Vagina (tissue), 2 donors: ENCODE results near the gene SCMH1. TPM values are rescaled to one million over a fixed set of nuclear protein-coding genes. Genes with fewer than 3 reads are reported as not detected.

Experiments used
- DNase-seq, 2 donors: peaks; one replicate each; pipeline ENCODE4 v3.0.0-alpha.2; 2017; ENCODE audit errors: extremely low spot score in 2 of 2
- H3K27ac ChIP-seq: fragments of 200-600 bp; sonication (generic); one replicate; pipeline ENCODE4 v1.5.1; 2019
- H3K27me3 ChIP-seq: fragments of 200-600 bp; sonication (generic); one replicate; pipeline ENCODE4 v1.5.1; 2019
- H3K36me3 ChIP-seq, 2 donors: fragments of 200-600 bp; sonication (generic); one replicate each; pipeline ENCODE4 v1.5.1; 2017 to 2019
- H3K4me1 ChIP-seq: fragments of 200-600 bp; sonication (generic); one replicate; pipeline ENCODE4 v1.5.1; 2019
- H3K4me3 ChIP-seq, 2 donors: fragments of 200-600 bp; sonication (generic); 1 replicate in 1 of 2; 2 replicates in 1 of 2; pipeline ENCODE4 v1.5.1; 2016 to 2019
- H3K9me3 ChIP-seq: fragments of 200-600 bp; sonication (generic); one replicate; pipeline ENCODE4 v1.5.1; 2019
- POLR2A ChIP-seq, 2 donors: fragments of 450-650 bp; IDR thresholded peaks; one replicate each; pipeline ENCODE4 v1.6.1; 2017; ENCODE audit warnings: antibody characterized with exemption in 2 of 2, mild to moderate bottlenecking in 2 of 2, moderate library complexity in 2 of 2
- POLR2AphosphoS5 ChIP-seq, 2 donors: sonication (generic); formaldehyde crosslinking; IDR thresholded peaks; one replicate each; pipeline ENCODE4 v1.9.0; 2017; ENCODE audit warnings: antibody characterized with exemption in 2 of 2, mild to moderate bottlenecking in 2 of 2, low read depth in 1 of 2; ENCODE audit not compliant: insufficient read depth in 1 of 2
- intact Hi-C: fragments of 100-400 bp; cut with DNase I; formaldehyde crosslinking; loops from one replicate; pipeline ENCODE4 v1.15.1; 2023
- total RNA-seq: library from RNA; depleted of rRNA; stranded (reverse); fragments of >200 nt; gene quantifications from one replicate; pipeline ENCODE4 v1.2.3, GENCODE V29; 2016
- TF ChIP-seq, protein P1 (sequence below), 3 experiments: fragments of 450-650 bp in 2 of 3; fragments of 200-600 bp in 1 of 3; sonication (generic) in 1 of 3; IDR thresholded peaks; one replicate each; pipeline ENCODE4 v1.5.1; 2017 to 2019; ENCODE audit warnings: antibody characterized with exemption in 3 of 3, mild to moderate bottlenecking in 2 of 3, moderate library complexity in 2 of 3

The SCMH1 gene
- total RNA-seq, 1 donor from 2014 or later = 35.1 TPM

DNA sequence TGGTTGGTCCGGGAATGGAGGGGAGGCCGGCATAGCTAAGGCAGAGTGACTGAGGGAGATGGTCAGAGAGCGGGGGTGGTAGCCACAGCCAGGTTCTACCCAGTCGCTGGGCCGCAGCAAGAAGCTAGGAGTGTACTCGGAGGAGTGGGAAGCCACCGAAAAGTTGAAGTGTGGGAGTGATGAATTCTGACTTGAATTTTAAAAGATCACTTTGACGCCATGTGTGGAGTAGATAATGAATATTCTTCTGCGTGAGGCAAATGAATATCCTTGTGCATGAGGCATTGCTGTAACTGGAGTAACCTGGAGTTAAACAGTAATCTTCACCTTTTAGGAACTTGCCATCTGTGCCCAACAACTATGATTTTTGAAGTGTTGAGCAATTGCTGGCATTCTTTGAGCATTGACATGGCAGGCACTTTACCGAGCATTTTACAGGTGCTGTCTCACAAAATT is 255.8 kb downstream of the SCMH1 start:
- Histone ChIP-seq H3K9me3 (no peaks in the 10 kb centered on the region), H3K4me1 (peaks cover 56% of the 10 kb centered on the region), H3K27ac (peak overlapping the region; percentile 53), H3K27me3 (no peaks in the 10 kb centered on the region), H3K36me3 (peaks cover 0 to 54% of the 10 kb centered on the region in 2 donors), H3K4me3 (no peak overlapping the region)
- DNase-seq = no peak
- no peak for TF ChIP-seq POLR2AphosphoS5 (IDR thresholded peaks at IDR 0.05; ENCODE audit: insufficient read depth in 1 of 2, low read depth in 1 of 2)
- intact Hi-C loops = no loop called here

DNA sequence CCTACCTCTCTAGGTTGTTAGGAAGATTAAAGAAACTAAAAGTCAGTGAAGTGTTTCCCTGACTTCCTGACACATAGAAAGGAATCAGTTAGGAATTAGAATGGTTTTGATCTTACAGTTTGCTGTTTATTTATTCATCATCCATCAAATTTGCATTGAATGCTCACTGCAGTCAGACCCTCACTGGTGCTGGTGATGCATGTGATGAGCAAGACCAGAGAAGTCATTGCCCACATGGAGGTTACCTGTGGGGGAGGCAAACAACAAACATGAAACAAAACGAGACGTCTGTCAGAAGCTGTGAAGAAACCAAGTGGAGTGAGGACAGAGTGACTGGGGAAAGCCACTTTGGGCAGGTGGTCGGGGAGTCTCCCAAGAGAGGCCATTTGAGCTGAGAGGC is 256.2 kb downstream of the SCMH1 start:
- Histone ChIP-seq H3K27me3 (no peaks in the 10 kb centered on the region), H3K9me3 (no peaks in the 10 kb centered on the region), H3K4me3 (no peak overlapping the region), H3K36me3 (peaks cover 0 to 52% of the 10 kb centered on the region in 2 donors), H3K27ac (peak overlapping the region; percentile 53), H3K4me1 (peaks cover 61% of the 10 kb centered on the region)
- DNase-seq = no peak
- TF ChIP-seq, protein P1, sequence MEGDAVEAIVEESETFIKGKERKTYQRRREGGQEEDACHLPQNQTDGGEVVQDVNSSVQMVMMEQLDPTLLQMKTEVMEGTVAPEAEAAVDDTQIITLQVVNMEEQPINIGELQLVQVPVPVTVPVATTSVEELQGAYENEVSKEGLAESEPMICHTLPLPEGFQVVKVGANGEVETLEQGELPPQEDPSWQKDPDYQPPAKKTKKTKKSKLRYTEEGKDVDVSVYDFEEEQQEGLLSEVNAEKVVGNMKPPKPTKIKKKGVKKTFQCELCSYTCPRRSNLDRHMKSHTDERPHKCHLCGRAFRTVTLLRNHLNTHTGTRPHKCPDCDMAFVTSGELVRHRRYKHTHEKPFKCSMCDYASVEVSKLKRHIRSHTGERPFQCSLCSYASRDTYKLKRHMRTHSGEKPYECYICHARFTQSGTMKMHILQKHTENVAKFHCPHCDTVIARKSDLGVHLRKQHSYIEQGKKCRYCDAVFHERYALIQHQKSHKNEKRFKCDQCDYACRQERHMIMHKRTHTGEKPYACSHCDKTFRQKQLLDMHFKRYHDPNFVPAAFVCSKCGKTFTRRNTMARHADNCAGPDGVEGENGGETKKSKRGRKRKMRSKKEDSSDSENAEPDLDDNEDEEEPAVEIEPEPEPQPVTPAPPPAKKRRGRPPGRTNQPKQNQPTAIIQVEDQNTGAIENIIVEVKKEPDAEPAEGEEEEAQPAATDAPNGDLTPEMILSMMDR (IDR thresholded peaks at IDR 0.05) = no peak
- TF ChIP-seq POLR2AphosphoS5 (IDR thresholded peaks at IDR 0.05; ENCODE audit: insufficient read depth in 1 of 2, low read depth in 1 of 2) = no peak
- TF ChIP-seq POLR2A (IDR thresholded peaks at IDR 0.05) = no peak
- intact Hi-C loops = no loop called here

DNA sequence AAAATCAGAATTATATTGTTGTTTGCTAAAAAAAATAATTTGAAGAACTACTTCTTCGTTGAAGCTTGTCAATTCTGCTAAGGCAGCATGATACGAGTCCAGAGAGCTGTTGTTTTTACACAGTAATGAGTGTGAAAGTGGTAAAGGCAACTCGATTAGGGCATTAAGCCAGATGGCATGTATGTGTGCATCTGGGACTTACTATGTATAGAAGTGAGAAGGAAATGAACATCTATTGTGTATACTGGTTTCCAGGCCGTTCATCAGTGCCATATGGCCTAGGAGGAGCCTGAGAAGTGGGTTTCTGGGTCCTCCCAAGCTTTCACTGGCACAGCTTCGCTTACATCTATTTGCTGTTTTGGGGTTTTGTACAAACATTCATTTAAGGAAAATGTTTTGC is 256.9 kb downstream of the SCMH1 start:
- no peak for DNase-seq
- Histone ChIP-seq H3K27me3 (no peaks in the 10 kb centered on the region), H3K27ac (peak overlapping the region; percentile 53), H3K4me3 (no peak overlapping the region), H3K36me3 (peaks cover 0 to 48% of the 10 kb centered on the region in 2 donors), H3K9me3 (no peaks in the 10 kb centered on the region), H3K4me1 (peaks cover 66% of the 10 kb centered on the region)
- TF ChIP-seq POLR2A (IDR thresholded peaks at IDR 0.05) (no peak), POLR2AphosphoS5 (IDR thresholded peaks at IDR 0.05; ENCODE audit: insufficient read depth in 1 of 2, low read depth in 1 of 2) (no peak)
- intact Hi-C loops = no loop called here

DNA sequence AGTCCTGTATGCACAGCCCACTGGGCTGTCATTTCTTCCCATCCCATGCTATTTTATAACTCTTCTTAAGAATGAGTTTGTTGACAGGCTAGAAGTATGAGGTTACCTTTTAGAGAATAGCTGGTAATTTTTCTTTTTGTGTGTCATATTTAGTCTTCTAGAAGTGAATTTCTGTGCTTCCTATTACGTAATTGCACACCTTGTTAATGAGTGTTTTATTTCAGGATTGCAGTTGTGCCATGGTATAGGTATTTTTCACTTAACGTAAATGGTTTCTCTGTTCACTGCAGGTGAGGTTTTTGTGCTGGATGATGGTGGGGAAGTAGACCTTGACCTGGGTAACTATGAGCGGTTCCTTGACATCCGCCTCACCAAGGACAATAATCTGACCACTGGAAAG is 257.6 kb downstream of the SCMH1 start:
- Histone ChIP-seq H3K4me3 (no peak overlapping the region), H3K9me3 (no peaks in the 10 kb centered on the region), H3K27ac (no peak overlapping the region), H3K36me3 (peaks cover 0 to 41% of the 10 kb centered on the region in 2 donors), H3K4me1 (peaks cover 66% of the 10 kb centered on the region), H3K27me3 (no peaks in the 10 kb centered on the region)
- TF ChIP-seq POLR2A (IDR thresholded peaks at IDR 0.05) = no peak
- no peak for TF ChIP-seq POLR2AphosphoS5 (IDR thresholded peaks at IDR 0.05; ENCODE audit: insufficient read depth in 1 of 2, low read depth in 1 of 2)
- TF ChIP-seq, protein P1 (IDR thresholded peaks at IDR 0.05) = no peak
- DNase-seq = no peak
- intact Hi-C loops = no loop called here

DNA sequence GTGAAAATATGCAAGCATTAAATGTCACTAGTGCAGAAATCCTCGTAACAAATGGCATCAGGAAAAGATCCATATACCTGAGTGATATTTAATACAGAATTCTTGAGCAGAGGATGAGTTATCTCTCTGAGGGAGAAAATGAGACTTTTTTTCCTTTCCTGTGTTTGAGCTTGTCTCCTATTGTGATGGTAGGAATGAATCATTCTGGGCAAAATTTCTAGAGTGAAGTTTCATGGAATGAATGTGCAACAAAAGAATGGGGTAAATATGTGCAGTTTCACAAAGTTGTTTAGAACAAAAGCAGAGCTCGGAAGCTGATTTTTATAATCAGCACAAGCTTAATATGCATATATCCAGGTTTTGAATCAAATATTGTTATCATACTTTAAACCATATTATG is 258.0 kb downstream of the SCMH1 start:
- TF ChIP-seq, protein P1 (IDR thresholded peaks at IDR 0.05) = no peak
- TF ChIP-seq POLR2A (IDR thresholded peaks at IDR 0.05) = no peak
- TF ChIP-seq POLR2AphosphoS5 (IDR thresholded peaks at IDR 0.05; ENCODE audit: insufficient read depth in 1 of 2, low read depth in 1 of 2) = no peak
- peaks cover 0 to 37% of the 10 kb centered on the region in 2 donors for H3K36me3 ChIP-seq

DNA sequence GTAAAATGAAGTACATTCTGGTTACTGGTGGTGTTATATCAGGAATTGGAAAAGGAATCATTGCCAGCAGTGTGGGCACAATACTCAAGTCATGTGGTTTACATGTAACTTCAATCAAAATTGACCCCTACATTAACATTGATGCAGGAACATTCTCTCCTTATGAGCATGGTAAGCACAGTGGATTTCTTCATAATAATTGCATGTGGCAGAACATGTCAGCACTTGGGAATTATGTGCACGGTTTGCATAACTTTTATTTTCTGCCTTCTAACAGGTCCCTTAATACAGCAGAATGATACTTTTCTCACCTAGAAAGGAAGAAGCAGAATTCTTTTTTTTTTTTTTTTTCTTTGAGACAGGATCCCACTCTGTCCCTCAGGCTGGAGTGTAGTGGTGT is 258.8 kb downstream of the SCMH1 start:
- peak overlapping the region; percentile 33 for H3K27ac ChIP-seq
- H3K9me3 ChIP-seq = no peaks in the 10 kb centered on the region
- intact Hi-C loops = no loop called here
- no peak for DNase-seq
- TF ChIP-seq POLR2A (IDR thresholded peaks at IDR 0.05) (no peak), POLR2AphosphoS5 (IDR thresholded peaks at IDR 0.05; ENCODE audit: insufficient read depth in 1 of 2, low read depth in 1 of 2) (no peak)
- TF ChIP-seq, protein P1 (IDR thresholded peaks at IDR 0.05) = no peak
- H3K4me1 ChIP-seq = peaks cover 72% of the 10 kb centered on the region
- peaks cover 0 to 29% of the 10 kb centered on the region in 2 donors for H3K36me3 ChIP-seq
- H3K4me3 ChIP-seq = no peak overlapping the region
- H3K27me3 ChIP-seq = no peaks in the 10 kb centered on the region

More for the DNA sequence above, 258.0 kb downstream of the SCMH1 start:
- Histone ChIP-seq H3K27me3 (no peaks in the 10 kb centered on the region), H3K27ac (peak overlapping the region; percentile 33), H3K4me1 (peaks cover 68% of the 10 kb centered on the region), H3K9me3 (no peaks in the 10 kb centered on the region), H3K4me3 (no peak overlapping the region)
- intact Hi-C loops = no loop called here
- DNase-seq = no peak
